GM19328 (cell line): ENCODE measurements around the gene SSU72.
"Not testable (repeated sequence)": the region's sequence is repeated elsewhere in the genome, so short reads cannot be mapped to it uniquely, and the experiment has no call there.

Source experiments
- ATAC-seq: cut with Tn5 transposase; IDR thresholded peaks from one replicate; pipeline ENCODE4 v1.9.1; 2021; ENCODE audit warnings: mild to moderate bottlenecking, moderate library complexity; ENCODE audit not compliant: unreplicated experiment

Gene SSU72

GRCh38 chr1:1596493-1597274, 22.0 kb upstream of the SSU72 start:
- no peak for ATAC-seq

DNA sequence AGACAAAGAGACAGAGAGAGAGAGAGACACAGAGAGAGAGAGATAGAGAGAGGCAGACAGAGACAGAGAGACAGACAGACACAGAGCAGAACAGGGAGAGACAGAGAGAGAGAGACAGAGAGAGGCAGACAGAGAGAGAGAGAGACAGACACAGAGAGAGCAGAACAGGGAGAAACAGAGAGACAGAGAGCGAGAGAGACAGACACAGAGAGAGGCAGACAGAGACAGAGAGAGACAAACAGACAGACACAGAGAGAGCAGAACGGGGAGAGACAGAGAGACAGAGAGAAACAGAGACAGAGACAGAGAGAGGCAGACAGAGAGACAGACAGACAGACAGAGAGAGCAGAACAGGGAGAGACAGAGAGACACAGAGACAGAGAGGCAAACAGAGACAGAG, 20.7 kb upstream of the SSU72 start:
- not testable (repeated sequence) for ATAC-seq

DNA sequence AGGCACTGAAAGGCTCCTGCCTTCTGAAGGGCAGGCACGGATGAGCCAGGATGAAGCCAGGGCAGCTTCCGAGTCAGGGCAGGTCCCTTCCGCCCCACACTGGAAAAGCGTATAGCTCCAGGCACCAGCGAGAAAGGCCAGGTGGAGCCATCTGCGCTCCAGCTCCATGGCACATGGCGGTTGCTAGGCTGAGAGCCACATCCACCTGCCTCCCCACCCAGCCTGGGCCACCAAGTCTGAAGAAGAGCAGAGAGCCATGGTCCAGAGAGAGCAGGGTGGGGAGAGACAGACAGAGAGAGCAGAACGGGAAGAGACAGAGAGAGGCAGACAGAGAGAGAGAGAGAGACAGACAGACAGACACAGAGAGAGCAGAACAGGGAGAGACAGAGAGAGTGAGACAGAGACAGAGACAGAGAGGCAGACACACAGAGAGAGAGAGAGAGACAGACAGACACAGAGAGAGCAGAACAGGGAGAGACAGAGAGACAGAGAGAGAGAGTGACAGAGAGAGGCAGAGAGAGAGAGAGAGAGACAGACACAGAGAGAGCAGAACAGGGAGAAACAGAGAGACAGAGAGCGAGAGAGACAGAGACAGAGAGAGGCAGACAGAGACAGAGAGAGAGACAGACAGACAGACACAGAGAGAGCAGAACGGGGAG, 20.1 kb upstream of the SSU72 start:
- ATAC-seq = no peak

- no peak for ATAC-seq
Observed at GRCh38 chr1:1593834-1594601, 19.4 kb upstream of the SSU72 start.

DNA sequence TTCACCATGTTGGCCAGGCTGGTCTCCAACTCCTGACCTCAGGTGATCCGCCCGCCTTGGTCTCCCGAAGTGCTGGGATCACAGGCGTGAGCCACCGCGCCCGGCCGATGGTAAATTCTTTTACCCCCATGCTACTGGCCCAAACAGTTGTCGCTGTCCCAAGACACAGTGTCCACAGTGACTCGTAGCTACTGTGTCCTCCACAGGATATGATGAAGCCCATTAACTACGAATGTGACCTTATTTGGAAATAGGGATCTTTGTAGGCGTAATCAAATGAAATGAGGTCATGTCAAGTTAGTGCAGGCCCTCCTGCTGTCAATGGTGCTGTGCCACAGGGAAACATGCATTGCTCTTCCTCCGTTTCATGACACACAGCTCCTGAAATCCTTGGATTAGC, 16.8 kb upstream of the SSU72 start:
- no peak for ATAC-seq

GRCh38 chr1:1583347-1584010, 8.8 kb upstream of the SSU72 start:
- no peak for ATAC-seq

GRCh38 chr1:1582585-1583346, 8.1 kb upstream of the SSU72 start:
- no peak for ATAC-seq

DNA sequence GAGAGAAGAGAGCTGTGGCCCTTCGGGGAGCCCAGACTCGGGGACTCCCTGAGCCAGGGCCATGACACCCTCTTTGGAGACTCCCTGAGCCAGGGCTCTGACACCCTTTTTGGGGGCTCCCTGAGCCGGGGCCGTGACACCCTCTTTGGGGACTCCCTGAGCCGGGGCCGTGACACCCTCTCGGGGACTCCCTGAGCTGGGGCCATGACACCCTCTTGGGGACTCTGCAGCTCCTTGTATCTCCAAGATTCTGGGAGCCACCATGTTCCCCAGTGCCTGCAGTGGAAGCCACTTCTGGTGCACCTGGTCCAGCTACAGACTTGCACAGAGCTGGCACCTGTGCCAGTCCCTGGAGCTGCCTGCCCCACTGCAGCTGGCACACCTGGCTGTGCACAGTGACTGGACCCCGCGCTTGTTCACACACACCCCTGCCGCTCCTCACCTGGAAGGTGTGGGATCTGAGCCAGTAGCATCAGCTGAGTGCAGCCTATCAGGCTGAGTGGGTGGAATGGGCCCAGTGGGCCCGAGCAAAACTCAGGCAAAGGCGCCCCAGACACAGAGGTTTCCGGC, 3.8 kb upstream of the SSU72 start:
- ATAC-seq = no peak

DNA sequence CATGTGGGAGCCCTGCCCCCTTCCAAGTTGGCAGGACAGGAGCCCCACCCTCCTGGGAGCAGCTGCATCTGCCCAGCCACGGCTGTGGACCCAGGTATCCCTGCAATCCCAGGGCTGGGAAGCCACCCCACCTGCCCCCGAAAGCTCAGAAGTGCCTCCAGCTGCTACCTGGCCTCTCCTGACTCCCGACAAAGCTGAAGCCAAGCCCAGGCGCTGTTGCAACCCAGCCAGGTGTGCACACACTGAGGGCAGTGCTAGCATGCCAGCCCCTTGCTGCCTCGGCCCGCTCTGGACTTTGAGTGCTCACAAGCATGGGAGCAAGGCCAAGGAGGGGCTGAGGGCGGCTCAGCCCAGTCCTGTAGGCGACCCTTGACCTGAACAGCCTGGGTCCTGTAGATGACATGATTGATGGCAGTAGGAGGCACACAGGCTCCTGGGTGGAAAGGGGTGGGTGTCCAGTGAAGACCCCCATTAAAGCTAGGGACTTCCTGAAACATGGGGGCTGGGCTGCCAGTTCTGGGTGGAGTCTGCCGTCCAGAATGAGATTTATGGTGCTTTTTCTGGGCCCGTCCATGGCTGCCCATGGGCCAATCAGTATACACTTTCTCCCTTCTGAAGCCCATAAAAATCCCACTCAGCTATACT, 2.8 kb upstream of the SSU72 start:
- no peak for ATAC-seq

DNA sequence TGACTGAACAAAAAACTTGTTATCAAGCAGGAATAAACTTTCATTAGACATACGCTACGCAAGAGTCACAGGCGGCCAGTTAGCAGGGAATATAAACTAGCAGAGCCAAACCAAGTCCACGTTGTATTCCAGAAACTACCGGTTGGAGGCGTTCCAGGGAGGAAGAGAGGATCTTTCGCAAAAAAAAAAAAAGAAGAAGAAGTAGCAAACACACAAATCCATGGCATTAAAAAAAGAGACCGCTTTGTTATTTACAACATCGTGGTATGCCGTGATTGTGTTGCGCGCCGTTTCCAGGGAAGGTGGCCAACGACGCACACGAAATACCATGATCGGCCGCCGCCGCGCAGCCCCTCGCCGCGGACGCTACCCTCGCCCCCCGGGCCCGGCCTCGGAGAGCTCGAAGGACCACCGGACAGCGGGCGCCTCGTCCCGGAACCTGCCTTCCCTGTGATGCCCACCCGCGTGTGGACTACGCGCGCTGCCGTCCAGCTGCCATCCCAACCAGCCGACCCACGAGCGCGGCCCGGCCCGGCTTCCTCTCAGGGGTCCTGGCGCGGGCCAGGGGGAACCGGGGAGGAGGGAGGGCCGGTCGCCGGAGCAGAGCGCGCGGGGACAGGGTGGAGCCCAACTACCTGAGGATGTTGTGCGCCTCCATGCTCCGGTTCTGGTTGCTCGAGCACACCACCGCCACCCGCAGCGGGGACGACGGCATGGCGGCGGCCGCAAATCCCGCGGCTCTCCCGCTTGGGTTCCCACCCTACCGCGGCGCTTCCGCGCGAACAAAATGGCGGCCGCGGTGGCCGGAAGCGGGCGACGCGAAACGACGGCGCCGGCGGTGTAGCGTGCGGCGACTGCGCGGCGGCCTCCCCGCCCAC, 581 bp downstream of the SSU72 start:
- ATAC-seq = peak; percentile 58

GRCh38 chr1:1569341-1569740, 5.3 kb downstream of the SSU72 start:
- ATAC-seq = no peak

DNA sequence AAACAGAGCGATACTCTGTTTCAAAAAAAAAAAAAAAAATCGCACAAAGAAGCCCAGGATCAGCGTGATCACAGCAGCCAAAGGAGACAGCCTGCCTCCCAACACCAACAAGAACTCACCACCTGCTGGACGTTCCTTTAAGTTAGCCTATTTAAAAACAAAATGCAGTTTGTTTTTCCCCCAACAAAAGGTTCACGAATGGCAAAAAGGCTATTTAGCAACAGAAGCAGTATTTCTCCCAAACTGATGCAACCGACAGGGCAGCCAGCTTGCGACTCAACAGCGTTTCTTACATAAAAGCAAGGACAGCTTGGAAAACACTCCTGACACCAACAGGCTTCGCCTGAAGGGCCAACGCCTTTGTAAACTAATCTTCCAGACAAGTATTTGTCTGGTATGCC, 6.8 kb downstream of the SSU72 start:
- ATAC-seq = no peak

- no peak for ATAC-seq
Observed at GRCh38 chr1:1567152-1567875, 7.3 kb downstream of the SSU72 start.

GRCh38 chr1:1565340-1565739, 9.3 kb downstream of the SSU72 start:
- ATAC-seq = no peak

- ATAC-seq = no peak
Observed at GRCh38 chr1:1564268-1564667, 10.4 kb downstream of the SSU72 start.

- ATAC-seq = no peak
Observed at GRCh38 chr1:1563688-1564087, 11.0 kb downstream of the SSU72 start.

DNA sequence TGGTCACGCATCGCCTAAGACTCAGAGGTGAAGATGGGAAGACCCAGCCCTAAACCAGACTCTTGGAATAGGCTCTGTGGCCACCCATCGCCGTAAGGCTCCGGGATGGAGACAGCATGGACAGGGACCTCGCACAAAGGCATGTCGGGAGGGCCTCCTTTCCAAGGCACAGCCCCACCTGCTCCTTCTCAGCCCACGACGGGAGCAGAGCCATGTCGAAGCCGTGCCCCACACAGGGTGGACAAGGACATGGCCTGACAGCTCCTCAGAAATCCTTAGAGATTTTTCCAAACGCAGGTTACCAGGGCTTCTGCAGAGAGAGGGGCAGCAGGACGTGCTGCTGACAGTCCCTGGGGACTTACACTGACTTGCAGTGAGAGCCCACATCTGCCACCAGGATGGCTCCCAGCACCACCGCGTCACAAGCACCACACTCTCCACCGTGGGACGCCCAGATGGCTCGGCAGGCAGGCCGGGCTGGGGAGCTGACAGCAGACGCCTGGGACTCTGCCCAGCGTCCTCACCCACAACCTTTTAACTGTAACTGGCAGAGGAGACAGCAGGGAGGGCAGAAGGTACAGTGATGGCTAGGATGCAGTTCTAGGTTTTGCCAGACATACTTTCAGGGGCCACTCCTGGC, 12.0 kb downstream of the SSU72 start:
- no peak for ATAC-seq
